HG03108 (cell line): Measurements from ENCODE around the gene SLC16A14.

Experiments
- ATAC-seq: cut with Tn5 transposase; IDR thresholded peaks from one replicate; pipeline ENCODE4 v1.9.1; 2021; ENCODE audit warnings: moderate library complexity; ENCODE audit not compliant: unreplicated experiment

SLC16A14 gene

GRCh38 chr2:230043025-230043424 lies 25.7 kb downstream of the SLC16A14 start:
- ATAC-seq, result no peak

- ATAC-seq, result no peak
Observed at GRCh38 chr2:230042195-230042594, 26.5 kb downstream of the SLC16A14 start.

- ATAC-seq, result no peak
Observed at GRCh38 chr2:230023313-230023712, 45.4 kb downstream of the SLC16A14 start.

- no peak for ATAC-seq
Observed at GRCh38 chr2:230019742-230020141, 49.0 kb downstream of the SLC16A14 start.

GRCh38 chr2:230018153-230018552 lies 50.6 kb downstream of the SLC16A14 start:
- ATAC-seq, result no peak

- no peak for ATAC-seq
Observed at GRCh38 chr2:230016844-230017243, 51.9 kb downstream of the SLC16A14 start.

GRCh38 chr2:230012267-230012884 lies 56.3 kb downstream of the SLC16A14 start:
- no peak for ATAC-seq

- no peak for ATAC-seq
Observed at GRCh38 chr2:230011617-230012016, 57.1 kb downstream of the SLC16A14 start.

GRCh38 chr2:230010501-230010900 lies 58.2 kb downstream of the SLC16A14 start:
- ATAC-seq, result no peak

- no peak for ATAC-seq
Observed at GRCh38 chr2:230008708-230009066, 60.0 kb downstream of the SLC16A14 start.

- no peak for ATAC-seq
Observed at GRCh38 chr2:230007931-230008707, 60.6 kb downstream of the SLC16A14 start.

- ATAC-seq, result peak; percentile 84
Observed at GRCh38 chr2:230000118-230000841, 68.4 kb downstream of the SLC16A14 start.

- ATAC-seq, result no peak
Observed at GRCh38 chr2:229997565-229997964, 71.2 kb downstream of the SLC16A14 start.

GRCh38 chr2:229996320-229996719 lies 72.4 kb downstream of the SLC16A14 start:
- ATAC-seq, result no peak

GRCh38 chr2:229993236-229993635 lies 75.5 kb downstream of the SLC16A14 start:
- no peak for ATAC-seq
